ENCODE measurements around the gene IL17RD.

Gene IL17RD

DNA sequence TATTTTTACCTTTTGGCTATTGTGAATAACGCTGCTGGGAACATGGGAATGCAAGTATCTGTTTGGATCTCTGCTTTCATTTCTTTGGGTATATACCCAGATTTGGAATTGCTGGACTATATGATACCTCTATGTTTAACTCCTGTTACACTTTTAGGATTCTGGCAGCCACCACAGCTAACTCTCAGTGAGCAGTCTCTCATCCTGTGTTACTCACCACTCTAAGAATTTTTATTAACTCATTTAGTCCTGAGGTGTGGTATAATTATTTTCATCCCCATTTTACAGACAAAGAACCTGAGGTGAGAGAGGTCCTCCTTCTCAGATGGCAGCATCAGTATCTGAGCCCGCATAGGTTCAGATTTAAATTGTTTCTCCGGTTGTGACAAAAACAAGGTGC, 103.6 kb downstream of the IL17RD start:
- Histone ChIP-seq H3K4me1 (ENCODE audit: control insufficient read depth in 2 of 2, insufficient read depth in 1 of 2, low read depth in 1 of 2, low read length in 2 of 2) (peaks cover 8 to 11% of the 10 kb centered on the region in 2 donors), H3K79me1 (ENCODE audit: low read depth, low read length) (no peaks in the 10 kb centered on the region), H2BK120ac (ENCODE audit: low read depth, low read length) (no peak overlapping the region), H4K8ac (ENCODE audit: low read depth, low read length) (no peak overlapping the region), H3K4ac (ENCODE audit: low read length) (no peak overlapping the region), H2BK15ac (ENCODE audit: low read length) (no peak overlapping the region), H3K23ac (ENCODE audit: low read depth, low read length, poor library complexity) (no peak overlapping the region), H2BK12ac (ENCODE audit: low read length) (no peak overlapping the region), H2AFZ (ENCODE audit: low read length) (peak overlapping the region; percentile 85), H3K14ac (ENCODE audit: low read length) (no peak overlapping the region), H3K9ac (ENCODE audit: low read depth, low read length, poor library complexity) (no peak overlapping the region), H3K36me3 (replicated peaks in 1 of 2; ENCODE audit: control insufficient read depth in 2 of 2, insufficient read depth in 2 of 2, low read length in 2 of 2) (no peaks in the 10 kb centered on the region), H3K4me3 (ENCODE audit: low read length in 2 of 2) (no peak overlapping the region), H3K18ac (ENCODE audit: low read length) (no peak overlapping the region), H3K27ac (replicated peaks; ENCODE audit: low read length) (no peak overlapping the region), H3K9me3 (replicated peaks in 1 of 2; ENCODE audit: control insufficient read depth in 2 of 2, insufficient read depth in 1 of 2, low read depth in 1 of 2, low read length in 2 of 2) (no peaks in the 10 kb centered on the region), H3K27me3 (ENCODE audit: control insufficient read depth in 3 of 3, insufficient read depth in 3 of 3, low read depth in 1 of 3, low read length in 3 of 3) (no peaks in the 10 kb centered on the region), H2BK5ac (ENCODE audit: low read length) (no peak overlapping the region), H4K91ac (ENCODE audit: low read depth, low read length, poor library complexity) (no peak overlapping the region), H2AK5ac (ENCODE audit: low read depth, low read length) (no peak overlapping the region), H3K4me2 (ENCODE audit: insufficient read depth, low read length, poor library complexity, severe bottlenecking) (no peak overlapping the region)
- DNase-seq (ENCODE audit: low spot score), result no peak
- no CpG with 5 or more reads among the region's 3 CpGs for WGBS, 2 donors (ENCODE audit: extremely low coverage in 2 of 2, insufficient read length in 2 of 2, insufficient replicate concordance in 1 of 2)

DNA sequence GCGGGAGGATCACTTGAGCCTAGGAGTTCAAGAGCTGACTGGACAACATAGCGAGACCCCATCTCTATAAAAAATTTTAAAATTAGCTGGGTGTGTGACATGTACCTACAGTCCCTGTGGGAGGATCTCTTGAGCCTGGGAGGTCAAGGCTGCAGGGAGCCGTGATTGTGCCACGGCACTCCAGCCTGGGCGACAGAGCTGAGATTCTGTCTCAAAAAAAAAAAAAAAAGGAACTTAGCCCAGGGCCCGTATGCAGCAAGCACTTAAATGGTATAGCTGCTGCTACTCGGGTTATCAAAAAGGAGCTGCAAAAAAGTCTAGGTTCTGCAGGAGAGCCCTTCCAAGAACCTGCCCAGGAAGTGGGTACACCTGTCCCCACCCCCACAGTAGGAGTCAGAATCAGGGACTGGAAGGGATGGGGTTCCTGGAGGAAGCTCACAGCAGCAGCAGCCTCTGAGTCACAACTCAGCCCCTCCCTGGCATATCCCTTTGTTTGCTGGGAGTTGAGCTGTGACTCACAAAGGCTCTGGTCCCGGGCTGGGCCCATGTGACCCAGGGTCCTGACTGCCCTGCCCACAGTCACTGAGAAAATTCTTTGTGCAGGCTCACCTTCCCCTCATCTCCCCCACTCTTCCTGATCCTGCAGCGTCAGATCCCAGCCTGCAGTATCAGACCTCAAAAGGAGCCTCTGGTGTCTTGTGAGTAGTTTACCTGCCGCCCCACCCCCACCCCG, 104.9 kb downstream of the IL17RD start, which contains the start of gene SPATA12:
Gene SPATA12 (plus strand): TSS at position 576 of the 733 bp plus-strand sequence. CDS start 13,031 bp downstream, outside the sequence.
- Histone ChIP-seq H2BK15ac (ENCODE audit: low read length) (no peak within 1 kb of the TSS), H3K23ac (ENCODE audit: low read depth, low read length, poor library complexity) (no peak within 1 kb of the TSS), H3K9me3 (replicated peaks in 1 of 2; ENCODE audit: control insufficient read depth in 2 of 2, insufficient read depth in 1 of 2, low read depth in 1 of 2, low read length in 2 of 2) (no peaks in the 10 kb centered on the region), H2AFZ (ENCODE audit: low read length) (peak within 1 kb of the TSS; percentile 86), H3K4me1 (ENCODE audit: control insufficient read depth in 2 of 2, insufficient read depth in 1 of 2, low read depth in 1 of 2, low read length in 2 of 2) (peaks cover 8 to 11% of the 10 kb centered on the region in 2 donors), H3K4me2 (ENCODE audit: insufficient read depth, low read length, poor library complexity, severe bottlenecking) (peak within 1 kb of the TSS; percentile 22), H3K36me3 (replicated peaks in 1 of 2; ENCODE audit: control insufficient read depth in 2 of 2, insufficient read depth in 2 of 2, low read length in 2 of 2) (no peaks in the 10 kb centered on the region), H4K8ac (ENCODE audit: low read depth, low read length) (no peak within 1 kb of the TSS), H3K79me1 (ENCODE audit: low read depth, low read length) (no peaks in the 10 kb centered on the region), H4K91ac (ENCODE audit: low read depth, low read length, poor library complexity) (no peak within 1 kb of the TSS), H2BK120ac (ENCODE audit: low read depth, low read length) (no peak within 1 kb of the TSS), H3K14ac (ENCODE audit: low read length) (no peak within 1 kb of the TSS), H3K4me3 (ENCODE audit: low read length in 2 of 2) (no peak within 1 kb of the TSS), H3K18ac (ENCODE audit: low read length) (peak within 1 kb of the TSS; percentile 78), H2BK12ac (ENCODE audit: low read length) (no peak within 1 kb of the TSS), H3K4ac (ENCODE audit: low read length) (no peak within 1 kb of the TSS), H3K27ac (replicated peaks; ENCODE audit: low read length) (peak within 1 kb of the TSS; percentile 53), H3K27me3 (ENCODE audit: control insufficient read depth in 3 of 3, insufficient read depth in 3 of 3, low read depth in 1 of 3, low read length in 3 of 3) (no peaks in the 10 kb centered on the region), H2AK5ac (ENCODE audit: low read depth, low read length) (no peak within 1 kb of the TSS), H3K9ac (ENCODE audit: low read depth, low read length, poor library complexity) (peak within 1 kb of the TSS; percentile 50), H2BK5ac (ENCODE audit: low read length) (no peak within 1 kb of the TSS)
- DNase-seq (ENCODE audit: low spot score), result no peak
- no CpG with 5 or more reads among the region's 11 CpGs for WGBS, 2 donors (ENCODE audit: extremely low coverage in 2 of 2, insufficient read length in 2 of 2, insufficient replicate concordance in 1 of 2)

DNA sequence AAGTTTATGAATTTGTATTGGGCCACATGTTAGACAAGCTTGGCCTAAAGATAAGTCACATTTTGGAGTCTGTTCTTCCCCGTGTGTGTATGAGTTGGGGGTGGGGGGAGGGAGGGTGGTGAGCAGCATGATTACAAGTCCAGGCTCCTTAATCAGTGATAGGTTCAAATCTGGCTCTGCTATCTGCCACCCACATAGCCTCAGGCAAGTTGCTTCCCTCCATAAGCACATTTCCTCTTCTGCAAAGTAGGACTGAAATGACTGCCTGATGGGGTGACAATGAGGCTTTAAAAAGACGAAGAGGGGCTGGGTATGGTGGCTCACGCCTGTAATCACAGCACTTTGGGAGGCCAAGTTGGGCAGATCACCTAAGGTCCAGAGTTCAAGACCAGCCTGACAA, 105.7 kb downstream of the IL17RD start:
- Histone ChIP-seq H3K18ac (ENCODE audit: low read length) (no peak overlapping the region), H3K4ac (ENCODE audit: low read length) (no peak overlapping the region), H2BK5ac (ENCODE audit: low read length) (no peak overlapping the region), H3K27me3 (ENCODE audit: control insufficient read depth in 3 of 3, insufficient read depth in 3 of 3, low read depth in 1 of 3, low read length in 3 of 3) (no peaks in the 10 kb centered on the region), H4K91ac (ENCODE audit: low read depth, low read length, poor library complexity) (no peak overlapping the region), H3K9ac (ENCODE audit: low read depth, low read length, poor library complexity) (no peak overlapping the region), H3K14ac (ENCODE audit: low read length) (no peak overlapping the region), H3K9me3 (replicated peaks in 1 of 2; ENCODE audit: control insufficient read depth in 2 of 2, insufficient read depth in 1 of 2, low read depth in 1 of 2, low read length in 2 of 2) (no peaks in the 10 kb centered on the region), H3K4me1 (ENCODE audit: control insufficient read depth in 2 of 2, insufficient read depth in 1 of 2, low read depth in 1 of 2, low read length in 2 of 2) (peaks cover 8 to 11% of the 10 kb centered on the region in 2 donors), H3K36me3 (replicated peaks in 1 of 2; ENCODE audit: control insufficient read depth in 2 of 2, insufficient read depth in 2 of 2, low read length in 2 of 2) (no peaks in the 10 kb centered on the region), H2BK12ac (ENCODE audit: low read length) (no peak overlapping the region), H3K4me2 (ENCODE audit: insufficient read depth, low read length, poor library complexity, severe bottlenecking) (no peak overlapping the region), H2BK120ac (ENCODE audit: low read depth, low read length) (no peak overlapping the region), H3K23ac (ENCODE audit: low read depth, low read length, poor library complexity) (no peak overlapping the region), H2AK5ac (ENCODE audit: low read depth, low read length) (no peak overlapping the region), H3K79me1 (ENCODE audit: low read depth, low read length) (no peaks in the 10 kb centered on the region), H3K27ac (replicated peaks; ENCODE audit: low read length) (no peak overlapping the region), H3K4me3 (ENCODE audit: low read length in 2 of 2) (no peak overlapping the region), H4K8ac (ENCODE audit: low read depth, low read length) (no peak overlapping the region), H2AFZ (ENCODE audit: low read length) (no peak overlapping the region), H2BK15ac (ENCODE audit: low read length) (no peak overlapping the region)
- no CpG with 5 or more reads among the region's 3 CpGs for WGBS, 2 donors (ENCODE audit: extremely low coverage in 2 of 2, insufficient read length in 2 of 2, insufficient replicate concordance in 1 of 2)
- no peak for DNase-seq (ENCODE audit: low spot score)

DNA sequence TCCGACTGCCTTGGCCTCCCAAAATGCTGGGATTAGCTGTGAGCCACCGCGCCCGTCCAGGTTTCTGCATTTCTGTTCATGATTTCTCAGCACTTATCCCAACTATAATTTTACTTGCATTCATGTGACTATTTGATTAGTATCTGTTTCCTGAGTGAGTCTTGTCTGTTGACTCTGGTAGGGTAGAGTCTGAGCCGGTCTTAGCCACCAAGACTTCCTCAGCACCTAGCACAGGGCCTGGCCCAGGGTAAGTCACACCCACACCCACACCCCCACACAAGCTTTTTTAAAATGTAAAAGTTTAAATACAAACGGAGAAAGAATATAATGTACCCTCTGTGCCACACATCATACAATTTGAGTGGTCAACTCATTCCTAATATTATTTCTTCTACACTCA, 107.8 kb downstream of the IL17RD start:
- Histone ChIP-seq H3K23ac (ENCODE audit: low read depth, low read length, poor library complexity) (no peak overlapping the region), H2BK12ac (ENCODE audit: low read length) (no peak overlapping the region), H4K8ac (ENCODE audit: low read depth, low read length) (no peak overlapping the region), H3K4ac (ENCODE audit: low read length) (no peak overlapping the region), H3K79me1 (ENCODE audit: low read depth, low read length) (no peaks in the 10 kb centered on the region), H4K91ac (ENCODE audit: low read depth, low read length, poor library complexity) (no peak overlapping the region), H2BK5ac (ENCODE audit: low read length) (no peak overlapping the region), H3K27me3 (ENCODE audit: control insufficient read depth in 3 of 3, insufficient read depth in 3 of 3, low read depth in 1 of 3, low read length in 3 of 3) (no peaks in the 10 kb centered on the region), H3K4me2 (ENCODE audit: insufficient read depth, low read length, poor library complexity, severe bottlenecking) (no peak overlapping the region), H3K27ac (replicated peaks; ENCODE audit: low read length) (no peak overlapping the region), H2AK5ac (ENCODE audit: low read depth, low read length) (no peak overlapping the region), H3K9me3 (replicated peaks in 1 of 2; ENCODE audit: control insufficient read depth in 2 of 2, insufficient read depth in 1 of 2, low read depth in 1 of 2, low read length in 2 of 2) (no peaks in the 10 kb centered on the region), H3K18ac (ENCODE audit: low read length) (no peak overlapping the region), H3K9ac (ENCODE audit: low read depth, low read length, poor library complexity) (no peak overlapping the region), H3K4me1 (ENCODE audit: control insufficient read depth in 2 of 2, insufficient read depth in 1 of 2, low read depth in 1 of 2, low read length in 2 of 2) (peaks cover 8% of the 10 kb centered on the region in 2 donors), H3K14ac (ENCODE audit: low read length) (no peak overlapping the region), H2AFZ (ENCODE audit: low read length) (no peak overlapping the region), H3K36me3 (replicated peaks in 1 of 2; ENCODE audit: control insufficient read depth in 2 of 2, insufficient read depth in 2 of 2, low read length in 2 of 2) (no peaks in the 10 kb centered on the region), H3K4me3 (ENCODE audit: low read length in 2 of 2) (no peak overlapping the region), H2BK15ac (ENCODE audit: low read length) (no peak overlapping the region), H2BK120ac (ENCODE audit: low read depth, low read length) (no peak overlapping the region)
- WGBS, 2 donors (ENCODE audit: extremely low coverage in 2 of 2, insufficient read length in 2 of 2, insufficient replicate concordance in 1 of 2), result no CpG with 5 or more reads among the region's 6 CpGs
- no peak for DNase-seq (ENCODE audit: low spot score)
